GM23338 (cell line): Measurements from ENCODE around the gene ARL10. TPM values are rescaled to one million over a fixed set of nuclear protein-coding genes. Genes with fewer than 3 reads are reported as not detected.

Experiments
- ATAC-seq: fragments of 200-7000 bp; cut with Tn5 transposase; 3 replicates; pipeline ENCODE4 v1.9.1; 2020
- DNase-seq: peaks from one replicate; pipeline ENCODE4 v3.0.0-alpha.2; 2015; ENCODE audit warnings: low spot score
- H2AFZ ChIP-seq: fragments of 200-600 bp; sonication (generic); 2 replicates; pipeline ENCODE4 v1.8.0; 2016; ENCODE audit warnings: antibody characterized with exemption, mild to moderate bottlenecking, moderate library complexity
- H3F3A ChIP-seq: fragments of 200-600 bp; sonication (generic); replicated peaks from 2 replicates; pipeline ENCODE4 v1.8.0; 2017; ENCODE audit warnings: antibody characterized with exemption, mixed run types, low read depth
- H3K27ac ChIP-seq: fragments of 200-600 bp; sonication (generic); 2 replicates; pipeline ENCODE4 v1.6.1; 2016; ENCODE audit warnings: low read depth
- H3K27me3 ChIP-seq: fragments of 200-600 bp; sonication (generic); 2 replicates; pipeline ENCODE4 v1.8.0; 2016; ENCODE audit warnings: mild to moderate bottlenecking, mixed run types, moderate library complexity; ENCODE audit not compliant: insufficient read depth
- H3K36me3 ChIP-seq: fragments of 200-600 bp; sonication (generic); 2 replicates; pipeline ENCODE4 v1.8.0; 2016; ENCODE audit warnings: mild to moderate bottlenecking; ENCODE audit not compliant: insufficient read depth
- H3K4me1 ChIP-seq: fragments of 200-600 bp; sonication (generic); 2 replicates; pipeline ENCODE4 v1.8.0; 2016; ENCODE audit warnings: mild to moderate bottlenecking, moderate library complexity; ENCODE audit not compliant: insufficient read depth
- H3K4me2 ChIP-seq: fragments of 200-600 bp; sonication (generic); 2 replicates; pipeline ENCODE4 v1.7.1; 2017; ENCODE audit warnings: mixed run types
- H3K4me3 ChIP-seq: fragments of 200-600 bp; sonication (generic); 2 replicates; pipeline ENCODE4 v1.6.1; 2016; ENCODE audit warnings: mixed run types
- H3K79me2 ChIP-seq: fragments of 200-600 bp; sonication (generic); replicated peaks from 2 replicates; pipeline ENCODE4 v1.8.0; 2017; ENCODE audit warnings: mild to moderate bottlenecking; ENCODE audit not compliant: insufficient read depth
- H3K9me2 ChIP-seq: fragments of 200-600 bp; sonication (generic); 2 replicates; pipeline ENCODE4 v1.8.0; 2017; ENCODE audit not compliant: insufficient read depth
- H4K20me1 ChIP-seq: fragments of 200-600 bp; sonication (generic); replicated peaks from 2 replicates; pipeline ENCODE4 v1.8.0; 2017; ENCODE audit warnings: mild to moderate bottlenecking; ENCODE audit not compliant: insufficient read depth
- H3K27ac Mint-ChIP-seq: 2 replicates; pipeline ENCODE4 v1.8.0; 2020; ENCODE audit warnings: inconsistent platforms, mild to moderate bottlenecking, moderate library complexity, mixed read lengths
- H3K27me3 Mint-ChIP-seq: 3 replicates; pipeline ENCODE4 v1.8.0; 2022; ENCODE audit warnings: low read depth, mild to moderate bottlenecking, moderate library complexity, mixed read lengths, inconsistent platforms; ENCODE audit not compliant: insufficient read depth, poor library complexity
- H3K36me3 Mint-ChIP-seq: 3 replicates; pipeline ENCODE4 v1.8.0; 2021; ENCODE audit warnings: low read depth, mild to moderate bottlenecking, inconsistent platforms, moderate library complexity, mixed read lengths
- H3K4me1 Mint-ChIP-seq: 3 replicates; pipeline ENCODE4 v1.8.0; 2020; ENCODE audit warnings: mild to moderate bottlenecking, inconsistent platforms, mixed read lengths
- H3K4me3 Mint-ChIP-seq: 3 replicates; pipeline ENCODE4 v1.8.0; 2021; ENCODE audit warnings: moderate library complexity, mild to moderate bottlenecking, inconsistent platforms, mixed read lengths
- H3K9me3 Mint-ChIP-seq: 3 replicates; pipeline ENCODE4 v1.8.0; 2020; ENCODE audit warnings: moderate library complexity, mild to moderate bottlenecking, inconsistent platforms, mixed read lengths
- CREB1 ChIP-seq: fragments of 250-450 bp; sonication (Bioruptor Pico); IDR thresholded peaks from 2 replicates; pipeline ENCODE4 v1.5.0; 2020; ENCODE audit warnings: low read depth, mild to moderate bottlenecking, moderate library complexity
- CTCF ChIP-seq, 2 experiments: fragments of 200-600 bp in 1 of 2; sonication (generic) in 1 of 2; conservative IDR thresholded peaks; 2 replicates each; pipeline versions ENCODE4 v1.5.1 to v1.6.1; 2016 to 2017; ENCODE audit warnings: antibody characterized with exemption in 2 of 2, low read depth in 2 of 2, mild to moderate bottlenecking in 2 of 2, moderate library complexity in 1 of 2
- ETS1 ChIP-seq: IDR thresholded peaks from 2 replicates; pipeline ENCODE4 v1.6.1; 2016; ENCODE audit warnings: antibody characterized with exemption
- EZH2 ChIP-seq: fragments of 200-600 bp; sonication (generic); IDR thresholded peaks from one replicate; pipeline ENCODE4 v1.8.0; 2017; ENCODE audit warnings: antibody characterized with exemption, mild to moderate bottlenecking, low read depth; ENCODE audit not compliant: unreplicated experiment
- EZH2phosphoT487 ChIP-seq: fragments of 200-600 bp; sonication (generic); IDR thresholded peaks from one replicate; pipeline ENCODE4 v1.8.1; 2018; ENCODE audit warnings: antibody characterized with exemption; ENCODE audit not compliant: unreplicated experiment
- JUNB ChIP-seq: IDR thresholded peaks from one replicate; pipeline ENCODE4 v1.6.1; 2016; ENCODE audit warnings: antibody characterized with exemption; ENCODE audit not compliant: unreplicated experiment
- NANOG ChIP-seq: IDR thresholded peaks from 2 replicates; pipeline ENCODE4 v1.6.1; 2016; ENCODE audit warnings: antibody characterized with exemption, borderline replicate concordance
- POLR2AphosphoS5 ChIP-seq: IDR thresholded peaks from 2 replicates; pipeline ENCODE4 v1.6.1; 2016; ENCODE audit warnings: antibody characterized with exemption, low read depth
- REST ChIP-seq: IDR thresholded peaks from one replicate; pipeline ENCODE4 v1.6.1; 2018; ENCODE audit warnings: antibody characterized with exemption; ENCODE audit not compliant: unreplicated experiment
- STAT1 ChIP-seq: IDR thresholded peaks from one replicate; pipeline ENCODE4 v1.6.1; 2016; ENCODE audit warnings: antibody characterized with exemption; ENCODE audit not compliant: unreplicated experiment
- ZNF114 ChIP-seq: fragments of 250-450 bp; sonication (Bioruptor Pico); IDR thresholded peaks from 2 replicates; pipeline ENCODE4 v1.5.0; 2020; ENCODE audit warnings: mild to moderate bottlenecking, moderate library complexity
- ZNF331 ChIP-seq: fragments of 250-450 bp; sonication (Bioruptor Pico); IDR thresholded peaks from 2 replicates; pipeline ENCODE4 v1.5.0; 2020; ENCODE audit warnings: low read depth, mild to moderate bottlenecking, moderate library complexity
- polyA plus RNA-seq: library from polyadenylated mRNA; unstranded; fragments of >200 nt; fragmentation: Nextera tagmentation; extraction: Ambion mirVana; gene quantifications from 2 replicates; pipeline ENCODE4 v1.2.1, GENCODE V29; 2016
- total RNA-seq: library from RNA; depleted of rRNA; stranded (reverse); fragments of >200 nt; shearing (Covaris generic); gene quantifications from 2 replicates; pipeline ENCODE4 v1.2.3, GENCODE V29; 2014
- TF ChIP-seq, protein P1 (sequence below): fragments of 250-450 bp; sonication (Bioruptor Pico); IDR thresholded peaks from 2 replicates; pipeline ENCODE4 v1.5.0; 2020; ENCODE audit warnings: mild to moderate bottlenecking, moderate library complexity

ARL10 gene
- total and polyA plus RNA-seq, 2 experiments from 2014 or later = 2.5 to 7.9 TPM

DNA sequence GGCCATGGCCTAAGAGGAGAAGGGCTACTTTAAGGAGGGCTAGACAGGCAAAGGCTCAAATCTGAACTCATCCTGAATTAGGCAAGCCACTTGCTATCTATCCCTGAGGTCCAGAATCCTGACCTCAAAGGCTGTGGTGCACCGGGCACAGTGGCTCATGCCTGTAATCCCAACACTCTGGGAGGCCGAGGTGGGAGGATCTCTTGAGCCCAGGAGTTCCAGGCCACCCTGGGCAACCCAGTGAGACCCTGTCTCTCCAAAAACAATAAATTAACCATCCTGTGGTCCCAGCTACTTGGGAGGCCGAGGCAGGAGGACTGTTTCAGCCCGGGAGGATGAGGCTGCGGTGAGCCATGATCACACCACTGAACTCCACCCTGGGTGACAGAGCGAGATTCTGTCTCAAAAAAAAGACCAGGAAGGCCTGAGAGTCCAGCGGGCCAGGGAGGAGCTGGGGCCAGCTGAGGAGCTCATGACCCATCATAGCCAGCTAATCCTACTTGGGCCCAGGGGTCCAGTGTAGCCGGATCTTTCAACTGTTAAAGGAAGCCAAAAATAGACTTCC is 19.2 kb downstream of the ARL10 start:
- peaks cover 11% of the 10 kb centered on the region for H3K27me3 Mint-ChIP-seq
- no peak overlapping the region for H3K27ac Mint-ChIP-seq
- no peak overlapping the region for H3K4me3 ChIP-seq
- H3K79me2 ChIP-seq = peaks cover 33% of the 10 kb centered on the region
- H3K9me2 ChIP-seq = no peaks in the 10 kb centered on the region
- peaks cover 18% of the 10 kb centered on the region; the same call in 1 of the 2 replicates for H3F3A ChIP-seq
- peaks cover 9% of the 10 kb centered on the region; the same call in 1 of the 2 replicates for H3K4me1 ChIP-seq
- H3K36me3 ChIP-seq = peaks cover 27% of the 10 kb centered on the region
- peaks cover 12% of the 10 kb centered on the region for H3K4me1 Mint-ChIP-seq
- ATAC-seq = no peak
- H3K27ac ChIP-seq = no peak overlapping the region
- DNase-seq = no peak
- H3K36me3 Mint-ChIP-seq = peaks cover 74% of the 10 kb centered on the region
- H4K20me1 ChIP-seq = peaks cover 21% of the 10 kb centered on the region
- H3K4me2 ChIP-seq = no peak overlapping the region
- H3K9me3 Mint-ChIP-seq = no peaks in the 10 kb centered on the region; the same call in 2 of the 3 replicates
- TF ChIP-seq REST (no peak), STAT1 (no peak), ZNF331 (CRISPR knock-in tag) (no peak), JUNB (no peak), EZH2phosphoT487 (no peak), POLR2AphosphoS5 (no peak), ZNF114 (CRISPR knock-in tag) (no peak), EZH2 (no peak), CREB1 (CRISPR knock-in tag) (no peak), NANOG (no peak), ETS1 (no peak), CTCF (conservative IDR thresholded peaks at IDR 0.05; ENCODE audit: low read depth in 2 of 2) (no peak)
- TF ChIP-seq, protein P1, sequence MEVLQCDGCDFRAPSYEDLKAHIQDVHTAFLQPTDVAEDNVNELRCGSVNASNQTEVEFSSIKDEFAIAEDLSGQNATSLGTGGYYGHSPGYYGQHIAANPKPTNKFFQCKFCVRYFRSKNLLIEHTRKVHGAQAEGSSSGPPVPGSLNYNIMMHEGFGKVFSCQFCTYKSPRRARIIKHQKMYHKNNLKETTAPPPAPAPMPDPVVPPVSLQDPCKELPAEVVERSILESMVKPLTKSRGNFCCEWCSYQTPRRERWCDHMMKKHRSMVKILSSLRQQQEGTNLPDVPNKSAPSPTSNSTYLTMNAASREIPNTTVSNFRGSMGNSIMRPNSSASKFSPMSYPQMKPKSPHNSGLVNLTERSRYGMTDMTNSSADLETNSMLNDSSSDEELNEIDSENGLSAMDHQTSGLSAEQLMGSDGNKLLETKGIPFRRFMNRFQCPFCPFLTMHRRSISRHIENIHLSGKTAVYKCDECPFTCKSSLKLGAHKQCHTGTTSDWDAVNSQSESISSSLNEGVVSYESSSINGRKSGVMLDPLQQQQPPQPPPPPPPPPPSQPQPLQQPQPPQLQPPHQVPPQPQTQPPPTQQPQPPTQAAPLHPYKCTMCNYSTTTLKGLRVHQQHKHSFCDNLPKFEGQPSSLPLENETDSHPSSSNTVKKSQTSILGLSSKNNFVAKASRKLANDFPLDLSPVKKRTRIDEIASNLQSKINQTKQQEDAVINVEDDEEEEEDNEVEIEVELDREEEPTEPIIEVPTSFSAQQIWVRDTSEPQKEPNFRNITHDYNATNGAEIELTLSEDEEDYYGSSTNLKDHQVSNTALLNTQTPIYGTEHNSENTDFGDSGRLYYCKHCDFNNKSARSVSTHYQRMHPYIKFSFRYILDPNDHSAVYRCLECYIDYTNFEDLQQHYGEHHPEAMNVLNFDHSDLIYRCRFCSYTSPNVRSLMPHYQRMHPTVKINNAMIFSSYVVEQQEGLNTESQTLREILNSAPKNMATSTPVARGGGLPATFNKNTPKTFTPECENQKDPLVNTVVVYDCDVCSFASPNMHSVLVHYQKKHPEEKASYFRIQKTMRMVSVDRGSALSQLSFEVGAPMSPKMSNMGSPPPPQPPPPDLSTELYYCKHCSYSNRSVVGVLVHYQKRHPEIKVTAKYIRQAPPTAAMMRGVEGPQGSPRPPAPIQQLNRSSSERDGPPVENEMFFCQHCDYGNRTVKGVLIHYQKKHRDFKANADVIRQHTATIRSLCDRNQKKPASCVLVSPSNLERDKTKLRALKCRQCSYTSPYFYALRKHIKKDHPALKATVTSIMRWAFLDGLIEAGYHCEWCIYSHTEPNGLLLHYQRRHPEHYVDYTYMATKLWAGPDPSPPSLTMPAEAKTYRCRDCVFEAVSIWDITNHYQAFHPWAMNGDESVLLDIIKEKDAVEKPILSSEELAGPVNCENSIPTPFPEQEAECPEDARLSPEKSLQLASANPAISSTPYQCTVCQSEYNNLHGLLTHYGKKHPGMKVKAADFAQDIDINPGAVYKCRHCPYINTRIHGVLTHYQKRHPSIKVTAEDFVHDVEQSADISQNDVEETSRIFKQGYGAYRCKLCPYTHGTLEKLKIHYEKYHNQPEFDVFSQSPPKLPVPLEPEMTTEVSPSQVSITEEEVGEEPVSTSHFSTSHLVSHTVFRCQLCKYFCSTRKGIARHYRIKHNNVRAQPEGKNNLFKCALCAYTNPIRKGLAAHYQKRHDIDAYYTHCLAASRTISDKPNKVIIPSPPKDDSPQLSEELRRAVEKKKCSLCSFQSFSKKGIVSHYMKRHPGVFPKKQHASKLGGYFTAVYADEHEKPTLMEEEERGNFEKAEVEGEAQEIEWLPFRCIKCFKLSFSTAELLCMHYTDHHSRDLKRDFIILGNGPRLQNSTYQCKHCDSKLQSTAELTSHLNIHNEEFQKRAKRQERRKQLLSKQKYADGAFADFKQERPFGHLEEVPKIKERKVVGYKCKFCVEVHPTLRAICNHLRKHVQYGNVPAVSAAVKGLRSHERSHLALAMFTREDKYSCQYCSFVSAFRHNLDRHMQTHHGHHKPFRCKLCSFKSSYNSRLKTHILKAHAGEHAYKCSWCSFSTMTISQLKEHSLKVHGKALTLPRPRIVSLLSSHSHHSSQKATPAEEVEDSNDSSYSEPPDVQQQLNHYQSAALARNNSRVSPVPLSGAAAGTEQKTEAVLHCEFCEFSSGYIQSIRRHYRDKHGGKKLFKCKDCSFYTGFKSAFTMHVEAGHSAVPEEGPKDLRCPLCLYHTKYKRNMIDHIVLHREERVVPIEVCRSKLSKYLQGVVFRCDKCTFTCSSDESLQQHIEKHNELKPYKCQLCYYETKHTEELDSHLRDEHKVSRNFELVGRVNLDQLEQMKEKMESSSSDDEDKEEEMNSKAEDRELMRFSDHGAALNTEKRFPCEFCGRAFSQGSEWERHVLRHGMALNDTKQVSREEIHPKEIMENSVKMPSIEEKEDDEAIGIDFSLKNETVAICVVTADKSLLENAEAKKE (CRISPR knock-in tag) = no peak
- no peak overlapping the region for H3K4me3 Mint-ChIP-seq
- H3K27me3 ChIP-seq = no peaks in the 10 kb centered on the region
- H2AFZ ChIP-seq = no peak overlapping the region
